Uterus (tissue), 4 donors: ENCODE results near the gene MED22. TPM values are rescaled to one million over a fixed set of nuclear protein-coding genes. Genes with fewer than 3 reads are reported as not detected.

Experiments
- DNase-seq, 2 donors: peaks; one replicate each; pipeline ENCODE4 v3.0.0-alpha.2; 2019 to 2020
- H3K27ac ChIP-seq, 2 donors: fragments of 200-600 bp; sonication (generic); 1 replicate in 1 of 2; 2 replicates in 1 of 2; pipeline ENCODE4 v1.5.1; 2016 to 2018
- H3K27me3 ChIP-seq, 2 donors: fragments of 200-600 bp; sonication (generic); one replicate each; pipeline ENCODE4 v1.5.1; 2018 to 2019; ENCODE audit warnings: control low read depth in 1 of 2
- H3K36me3 ChIP-seq, 2 donors: fragments of 200-600 bp; sonication (generic); one replicate each; pipeline ENCODE4 v1.5.1; 2019; ENCODE audit warnings: control low read depth in 1 of 2
- H3K4me1 ChIP-seq, 2 donors: fragments of 200-600 bp; sonication (generic); one replicate each; pipeline ENCODE4 v1.5.1; 2018 to 2019; ENCODE audit warnings: control low read depth in 1 of 2
- H3K4me3 ChIP-seq, 2 donors: fragments of 200-600 bp; sonication (generic); 1 replicate in 1 of 2; 2 replicates in 1 of 2; pipeline ENCODE4 v1.5.1; 2018 to 2019; ENCODE audit warnings: mild to moderate bottlenecking in 1 of 2
- H3K9me3 ChIP-seq, 2 donors: fragments of 200-600 bp; sonication (generic); one replicate each; pipeline ENCODE4 v1.5.1; 2019; ENCODE audit warnings: control low read depth in 1 of 2
- CTCF ChIP-seq, 4 experiments: fragments of 200-600 bp in 2 of 4; fragments of 450-650 bp in 2 of 4; sonication (generic) in 2 of 4; IDR thresholded peaks; one replicate each; pipeline ENCODE4 v1.5.1; 2016 to 2019; ENCODE audit warnings: antibody characterized with exemption in 4 of 4, mild to moderate bottlenecking in 2 of 4, moderate library complexity in 1 of 4
- POLR2A ChIP-seq, 2 donors: fragments of 450-650 bp; IDR thresholded peaks; one replicate each; pipeline ENCODE4 v1.6.1; 2016; ENCODE audit warnings: antibody characterized with exemption in 2 of 2, mild to moderate bottlenecking in 1 of 2, moderate library complexity in 1 of 2
- intact Hi-C: fragments of 100-400 bp; cut with DNase I; formaldehyde crosslinking; loops from one replicate; pipeline ENCODE4 v1.15.1; 2023; ENCODE audit warnings: low total_unique reads
- total RNA-seq, 4 donors: library from RNA; depleted of rRNA in 3 of 4; stranded (reverse); fragments of >200 nt in 3 of 4; gene quantifications; one replicate each; pipeline versions ENCODE4 v1.1.0 to v1.2.4, GENCODE V29; 2014 to 2023
- donor health status: DM: yes; HTN: yes; CAD: no.

Gene MED22
- total RNA-seq, 4 donors from 2014 or later = 10.0 to 41.0 (median 30.9) TPM

- Histone ChIP-seq H3K4me3 (no peak overlapping the region), H3K9me3 (no peaks in the 10 kb centered on the region), H3K4me1 (no peaks in the 10 kb centered on the region), H3K36me3 (no peaks in the 10 kb centered on the region), H3K27ac (no peak overlapping the region), H3K27me3 (no peaks in the 10 kb centered on the region)
- no peak for DNase-seq
- no peak for TF ChIP-seq POLR2A (IDR thresholded peaks at IDR 0.05)
- no peak for TF ChIP-seq CTCF (IDR thresholded peaks at IDR 0.05)
- intact Hi-C loops = no loop called here
Measured at GRCh38 chr9:133306242-133307204, 41.4 kb downstream of the MED22 start.

- no peak overlapping the region for H3K4me3 ChIP-seq
- TF ChIP-seq POLR2A (IDR thresholded peaks at IDR 0.05) (no peak), CTCF (IDR thresholded peaks at IDR 0.05) (no peak)
- H3K4me1 ChIP-seq = no peaks in the 10 kb centered on the region
- no peak for DNase-seq
- H3K27ac ChIP-seq = no peak overlapping the region
- no peaks in the 10 kb centered on the region for H3K27me3 ChIP-seq
- H3K36me3 ChIP-seq = no peaks in the 10 kb centered on the region
- no peaks in the 10 kb centered on the region for H3K9me3 ChIP-seq
- intact Hi-C loops = no loop called here
Measured at GRCh38 chr9:133305731-133306130, 42.2 kb downstream of the MED22 start.

DNA sequence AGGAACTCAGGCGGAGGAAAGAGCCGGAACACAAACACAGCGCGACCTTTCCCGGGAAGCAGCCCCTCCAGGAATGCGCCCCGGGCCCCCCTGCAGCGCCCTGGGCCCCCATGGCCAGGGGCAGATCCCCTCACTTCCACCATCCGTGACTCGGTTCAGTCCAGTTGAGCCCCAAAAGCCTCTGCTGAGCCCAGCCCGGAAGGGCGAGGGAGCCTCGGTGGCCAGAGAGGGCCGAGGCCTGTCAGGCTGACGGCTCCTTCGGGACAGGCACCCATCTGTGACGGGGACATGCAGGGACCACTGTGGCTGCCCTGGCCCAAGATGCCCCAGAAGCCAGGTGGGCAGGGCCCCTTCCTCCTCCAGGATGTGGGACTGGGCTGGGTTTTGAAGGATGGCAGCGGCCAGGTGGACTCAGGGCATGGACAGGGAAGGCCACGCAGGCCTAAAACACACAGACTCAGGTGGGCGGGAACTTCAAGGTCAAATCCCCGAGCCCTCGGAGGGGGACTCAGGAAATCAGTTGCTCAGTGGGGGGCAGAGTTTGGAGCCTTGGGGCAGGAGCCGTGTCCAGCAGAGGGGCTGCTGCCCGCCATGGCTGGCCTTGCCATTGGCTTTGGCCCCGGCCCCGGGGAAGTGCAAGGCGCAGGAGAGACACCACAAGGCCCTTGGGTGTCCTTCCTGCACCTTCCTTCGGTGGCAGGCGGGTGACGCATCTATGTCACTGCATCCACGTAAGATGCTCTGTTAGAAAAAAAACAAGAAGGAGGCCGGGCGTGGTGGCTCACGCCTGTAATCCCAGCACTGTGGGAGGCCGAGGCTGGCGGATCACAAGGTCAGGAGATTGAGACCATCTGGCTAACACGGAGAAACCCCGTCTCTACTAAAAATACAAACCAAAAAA, 43.2 kb downstream of the MED22 start:
- Histone ChIP-seq H3K4me3 (no peak overlapping the region), H3K36me3 (no peaks in the 10 kb centered on the region), H3K4me1 (no peaks in the 10 kb centered on the region), H3K27ac (no peak overlapping the region), H3K9me3 (no peaks in the 10 kb centered on the region), H3K27me3 (no peaks in the 10 kb centered on the region)
- intact Hi-C loops = no loop called here
- TF ChIP-seq CTCF (IDR thresholded peaks at IDR 0.05) (no peak), POLR2A (IDR thresholded peaks at IDR 0.05) (no peak)
- DNase-seq = no peak

GRCh38 chr9:133304158-133304470, 43.8 kb downstream of the MED22 start:
- Histone ChIP-seq H3K4me3 (no peak overlapping the region), H3K36me3 (no peaks in the 10 kb centered on the region), H3K4me1 (no peaks in the 10 kb centered on the region), H3K27ac (no peak overlapping the region), H3K9me3 (no peaks in the 10 kb centered on the region), H3K27me3 (no peaks in the 10 kb centered on the region)
- no peak for DNase-seq
- TF ChIP-seq CTCF (IDR thresholded peaks at IDR 0.05) = no peak
- no peak for TF ChIP-seq POLR2A (IDR thresholded peaks at IDR 0.05)
- intact Hi-C loops = no loop called here
